OCI-LY7 (cell line): ENCODE measurements around the gene MN1. TPM values are rescaled to one million over a fixed set of nuclear protein-coding genes. Genes with fewer than 3 reads are reported as not detected.

Experiments used
- BruUV-seq: library from RNA; stranded (reverse); fragments of 400-500 nt; replicated peaks from 2 replicates; lab custom pipeline; 2021; lab: Mats Ljungman, UMichigan
- CTCF ChIA-PET: fragments of 300-600 bp; sonication (Branson Sonifier 250); formaldehyde crosslinking; loops from one replicate; lab custom pipeline; 2022; ENCODE audit warnings: antibody characterized with exemption; ENCODE audit not compliant: unreplicated experiment; lab: Charles Lee
- POLR2A ChIA-PET: fragments of 300-600 bp; sonication (Branson Sonifier 250); formaldehyde crosslinking; loops from one replicate; lab custom pipeline; 2022; ENCODE audit warnings: antibody characterized with exemption; lab: Charles Lee
- DNase-seq: peaks from one replicate; pipeline ENCODE4 v3.0.0-alpha.2; 2015; ENCODE audit warnings: low spot score
- H2AFZ ChIP-seq: fragments of 200-600 bp; sonication (generic), shearing (Covaris generic); 2 replicates; pipeline ENCODE4 v1.6.1; 2014; ENCODE audit warnings: mild to moderate bottlenecking, antibody characterized with exemption, low read length, moderate library complexity
- H3K27ac ChIP-seq: fragments of 200-600 bp; sonication (generic); 2 replicates; pipeline ENCODE4 v1.5.1; 2014; ENCODE audit warnings: mixed run types, low read depth, mild to moderate bottlenecking, moderate library complexity, low read length, inconsistent platforms; ENCODE audit not compliant: poor library complexity, severe bottlenecking
- H3K36me3 ChIP-seq: fragments of 200-600 bp; sonication (generic); 2 replicates; pipeline ENCODE4 v1.6.1; 2014; ENCODE audit warnings: mild to moderate bottlenecking, antibody characterized with exemption, low read length, moderate library complexity, mixed read lengths; ENCODE audit not compliant: insufficient read depth
- H3K4me1 ChIP-seq: fragments of 200-600 bp; sonication (generic); 2 replicates; pipeline ENCODE4 v1.5.1; 2014; ENCODE audit warnings: mild to moderate bottlenecking, low read length; ENCODE audit not compliant: insufficient read depth, poor library complexity, severe bottlenecking
- H3K4me2 ChIP-seq: fragments of 200-600 bp; sonication (generic); 2 replicates; pipeline ENCODE4 v1.6.1; 2014; ENCODE audit warnings: mild to moderate bottlenecking, low read length
- H3K4me3 ChIP-seq: fragments of 200-600 bp; sonication (generic); 2 replicates; pipeline ENCODE4 v1.5.1; 2014; ENCODE audit warnings: mild to moderate bottlenecking, low read depth, low read length; ENCODE audit not compliant: poor library complexity, severe bottlenecking
- H3K79me2 ChIP-seq: fragments of 200-600 bp; sonication (generic); 2 replicates; pipeline ENCODE4 v1.6.1; 2016; ENCODE audit warnings: low read depth, mild to moderate bottlenecking, low read length, moderate library complexity, mixed read lengths; ENCODE audit not compliant: insufficient read depth
- H3K9me2 ChIP-seq: fragments of 200-600 bp; sonication (generic); 2 replicates; pipeline ENCODE4 v1.6.1; 2016; ENCODE audit warnings: mild to moderate bottlenecking, low read length, mixed read lengths; ENCODE audit not compliant: insufficient read depth
- H3K9me3 ChIP-seq: fragments of 200-600 bp; sonication (generic); 2 replicates; pipeline ENCODE4 v1.6.1; 2014; ENCODE audit warnings: mild to moderate bottlenecking, mixed run types, low read length, mixed read lengths
- H4K20me1 ChIP-seq: fragments of 200-600 bp; sonication (generic); 2 replicates; pipeline ENCODE4 v1.6.1; 2014; ENCODE audit warnings: mild to moderate bottlenecking, antibody characterized with exemption, low read length, moderate library complexity, mixed read lengths; ENCODE audit not compliant: insufficient read depth
- EZH2phosphoT487 ChIP-seq: fragments of 200-600 bp; sonication (generic); IDR thresholded peaks from 2 replicates; pipeline ENCODE4 v1.6.1; 2018; ENCODE audit warnings: low read depth, borderline replicate concordance, mild to moderate bottlenecking, mixed run types, antibody characterized with exemption, low read length, moderate library complexity, mixed read lengths
- intact Hi-C: fragments of 100-400 bp; cut with micrococcal nuclease; formaldehyde crosslinking; loops from one replicate; pipeline ENCODE4 v1.10.0; 2022; ENCODE audit not compliant: unreplicated experiment
- total RNA-seq, 2 experiments: library from RNA; depleted of rRNA in 1 of 2; stranded (reverse); fragments of >200 nt in 1 of 2; shearing (Covaris generic) in 1 of 2; gene quantifications; 2 replicates each; pipeline ENCODE4 v1.2.3, GENCODE V29; 2014 to 2022
- TF ChIP-seq, protein P1 (sequence below): fragments of 200-600 bp; sonication (generic); conservative IDR thresholded peaks from 2 replicates; pipeline ENCODE4 v1.5.1; 2014; ENCODE audit warnings: mild to moderate bottlenecking, antibody characterized with exemption, low read length, moderate library complexity, mixed read lengths

The MN1 gene
- total RNA-seq, 2 experiments from 2014 or later = 0.47 TPM; not detected in 1

DNA sequence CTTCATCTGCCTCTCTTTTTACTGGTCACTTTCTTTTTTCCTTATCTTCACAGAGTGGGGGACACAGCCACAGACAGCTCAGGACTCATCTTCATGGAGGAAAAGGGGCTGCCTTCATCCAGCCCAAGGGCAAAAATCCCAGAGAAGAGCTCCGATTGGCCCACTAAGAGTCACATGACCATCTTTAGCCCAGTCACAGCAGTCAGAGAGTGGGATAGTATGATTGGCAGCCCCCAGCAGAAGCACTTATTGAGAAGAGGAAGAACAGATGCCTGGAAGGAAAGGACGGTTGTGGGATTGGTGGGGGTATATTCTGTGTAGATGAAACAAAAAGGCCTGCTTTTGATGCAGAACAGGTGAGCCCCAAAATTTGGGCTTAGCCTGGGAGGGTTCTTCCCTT lies 77.8 kb downstream of the MN1 start:
- Histone ChIP-seq H3K4me2 (no peak overlapping the region), H3K4me3 (no peak overlapping the region), H3K9me2 (no peaks in the 10 kb centered on the region), H3K9me3 (no peaks in the 10 kb centered on the region), H2AFZ (no peak overlapping the region), H3K4me1 (no peaks in the 10 kb centered on the region), H4K20me1 (no peaks in the 10 kb centered on the region), H3K27ac (no peak overlapping the region), H3K36me3 (no peaks in the 10 kb centered on the region), H3K79me2 (no peaks in the 10 kb centered on the region)
- intact Hi-C loops = no loop called here
- POLR2A ChIA-PET = interaction anchor here (0.6 kb wide), 1 partner anchor 239 kb away, joined by 3 read pairs; no protein-coding TSS in a partner anchor
- TF ChIP-seq EZH2phosphoT487 = no peak
- TF ChIP-seq, protein P1, sequence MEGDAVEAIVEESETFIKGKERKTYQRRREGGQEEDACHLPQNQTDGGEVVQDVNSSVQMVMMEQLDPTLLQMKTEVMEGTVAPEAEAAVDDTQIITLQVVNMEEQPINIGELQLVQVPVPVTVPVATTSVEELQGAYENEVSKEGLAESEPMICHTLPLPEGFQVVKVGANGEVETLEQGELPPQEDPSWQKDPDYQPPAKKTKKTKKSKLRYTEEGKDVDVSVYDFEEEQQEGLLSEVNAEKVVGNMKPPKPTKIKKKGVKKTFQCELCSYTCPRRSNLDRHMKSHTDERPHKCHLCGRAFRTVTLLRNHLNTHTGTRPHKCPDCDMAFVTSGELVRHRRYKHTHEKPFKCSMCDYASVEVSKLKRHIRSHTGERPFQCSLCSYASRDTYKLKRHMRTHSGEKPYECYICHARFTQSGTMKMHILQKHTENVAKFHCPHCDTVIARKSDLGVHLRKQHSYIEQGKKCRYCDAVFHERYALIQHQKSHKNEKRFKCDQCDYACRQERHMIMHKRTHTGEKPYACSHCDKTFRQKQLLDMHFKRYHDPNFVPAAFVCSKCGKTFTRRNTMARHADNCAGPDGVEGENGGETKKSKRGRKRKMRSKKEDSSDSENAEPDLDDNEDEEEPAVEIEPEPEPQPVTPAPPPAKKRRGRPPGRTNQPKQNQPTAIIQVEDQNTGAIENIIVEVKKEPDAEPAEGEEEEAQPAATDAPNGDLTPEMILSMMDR = no peak
- CTCF ChIA-PET = no interaction called here
- DNase-seq = no peak
- no TSS peak for BruUV-seq

DNA sequence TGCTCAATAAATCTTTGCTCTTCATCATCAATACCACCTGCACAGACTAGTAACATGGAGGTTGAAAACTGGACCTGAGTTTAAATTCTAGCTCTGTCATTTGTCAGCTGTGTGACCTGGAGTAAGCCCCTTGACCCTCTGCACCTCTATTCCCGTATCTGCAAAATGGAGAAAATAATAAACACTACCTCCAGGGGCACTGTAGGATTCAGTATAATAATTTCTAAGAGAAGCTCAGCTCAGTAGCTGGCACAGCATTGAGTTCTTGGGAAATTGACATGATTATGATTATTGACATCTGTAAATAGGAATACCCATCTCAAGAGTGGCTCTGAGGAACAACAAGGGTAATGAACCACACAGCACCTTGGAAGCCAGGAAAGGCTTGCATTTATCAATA lies 78.4 kb downstream of the MN1 start:
- Histone ChIP-seq H3K36me3 (no peaks in the 10 kb centered on the region), H3K27ac (no peak overlapping the region), H4K20me1 (no peaks in the 10 kb centered on the region), H3K79me2 (no peaks in the 10 kb centered on the region), H3K9me3 (no peaks in the 10 kb centered on the region), H3K4me1 (no peaks in the 10 kb centered on the region), H3K4me3 (no peak overlapping the region), H3K9me2 (no peaks in the 10 kb centered on the region), H3K4me2 (no peak overlapping the region), H2AFZ (no peak overlapping the region)
- ChIA-PET CTCF (no interaction called here), POLR2A (interaction anchor here (0.6 kb wide), 1 partner anchor 239 kb away, joined by 3 read pairs; no protein-coding TSS in a partner anchor)
- TF ChIP-seq EZH2phosphoT487 = no peak
- TF ChIP-seq, protein P1 = peak; percentile 48
- no peak for DNase-seq
- no TSS peak for BruUV-seq
- intact Hi-C loops = no loop called here

DNA sequence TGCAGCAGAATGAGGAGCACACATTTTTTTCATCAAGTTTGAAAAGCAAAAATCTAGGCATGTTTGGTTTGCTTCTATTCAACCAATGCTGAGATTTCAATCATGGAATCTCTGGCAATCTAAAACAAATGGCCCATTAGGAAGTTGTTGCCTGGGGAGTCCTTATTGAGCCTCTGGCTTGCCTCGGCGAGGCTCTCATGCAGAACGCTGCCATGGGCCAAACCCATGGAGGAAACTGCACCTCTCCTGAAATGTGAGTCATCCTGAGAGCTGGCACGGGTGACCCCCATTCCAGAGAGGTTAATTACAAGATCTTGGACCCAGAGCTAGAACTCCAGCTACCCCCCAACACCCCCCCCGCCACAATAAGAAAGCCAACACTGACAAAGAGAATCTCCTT lies 80.7 kb downstream of the MN1 start:
- no peaks in the 10 kb centered on the region for H3K36me3 ChIP-seq
- no peak overlapping the region for H3K27ac ChIP-seq
- no peaks in the 10 kb centered on the region for H3K4me1 ChIP-seq
- H3K4me3 ChIP-seq = no peak overlapping the region
- ChIA-PET POLR2A (interaction anchor here (0.6 kb wide), 1 partner anchor 875 kb away, joined by 3 read pairs; no protein-coding TSS in a partner anchor), CTCF (no interaction called here)
- DNase-seq = no peak
- H3K9me3 ChIP-seq = no peaks in the 10 kb centered on the region
- H2AFZ ChIP-seq = no peak overlapping the region
- H4K20me1 ChIP-seq = no peaks in the 10 kb centered on the region
- no TSS peak for BruUV-seq
- TF ChIP-seq EZH2phosphoT487 = no peak
- TF ChIP-seq, protein P1 = no peak
- intact Hi-C loops = no loop called here
- H3K4me2 ChIP-seq = no peak overlapping the region
- H3K79me2 ChIP-seq = no peaks in the 10 kb centered on the region
- no peaks in the 10 kb centered on the region for H3K9me2 ChIP-seq
